SU-DHL-6 (cell line): ENCODE data around the gene MYORG.

Experiments used
- H2AFZ ChIP-seq: fragments of 200-600 bp; sonication (generic); 2 replicates; pipeline ENCODE4 v1.6.1; 2014; ENCODE audit warnings: low read depth, mild to moderate bottlenecking, moderate library complexity, mixed read lengths, antibody characterized with exemption, low read length; ENCODE audit not compliant: severe bottlenecking
- H3F3A ChIP-seq: fragments of 200-600 bp; shearing (Covaris generic); 2 replicates; pipeline ENCODE4 v1.6.0; 2016; ENCODE audit warnings: antibody characterized with exemption, mild to moderate bottlenecking; ENCODE audit not compliant: insufficient read depth
- H3K27ac ChIP-seq: fragments of 200-600 bp; sonication (generic); 2 replicates; pipeline ENCODE4 v1.5.1; 2016; ENCODE audit warnings: low read depth, mild to moderate bottlenecking, low read length, moderate library complexity, mixed read lengths
- H3K27me3 ChIP-seq: fragments of 200-600 bp; sonication (generic), shearing (Covaris generic); 2 replicates; pipeline ENCODE4 v1.6.0; 2014; ENCODE audit warnings: mild to moderate bottlenecking, low read length
- H3K36me3 ChIP-seq: fragments of 200-600 bp; sonication (generic); 2 replicates; pipeline ENCODE4 v1.6.1; 2014; ENCODE audit warnings: mild to moderate bottlenecking, low read length, mixed read lengths
- H3K4me2 ChIP-seq: fragments of 300-600, 200-600 bp; shearing (Covaris generic), sonication (generic); 2 replicates; pipeline ENCODE4 v1.6.0; 2014; ENCODE audit warnings: low read length, low read depth, mild to moderate bottlenecking; ENCODE audit not compliant: poor library complexity, severe bottlenecking
- H3K4me3 ChIP-seq: fragments of 200-600 bp; sonication (generic); 2 replicates; pipeline ENCODE4 v1.5.1; 2014; ENCODE audit warnings: antibody characterized with exemption, low read length, mild to moderate bottlenecking, mixed read lengths; ENCODE audit not compliant: insufficient read depth, poor library complexity, severe bottlenecking
- H3K79me2 ChIP-seq: fragments of 200-600 bp; sonication (generic); 2 replicates; pipeline ENCODE4 v1.6.1; 2014; ENCODE audit warnings: mild to moderate bottlenecking, low read length, moderate library complexity; ENCODE audit not compliant: insufficient read depth
- H3K9ac ChIP-seq: fragments of 200-600 bp; sonication (generic); 2 replicates; pipeline ENCODE4 v1.7.0; 2014; ENCODE audit warnings: mild to moderate bottlenecking, low read length
- H3K9me2 ChIP-seq: fragments of 200-600 bp; sonication (generic); replicated peaks from 2 replicates; pipeline ENCODE4 v1.6.1; 2014; ENCODE audit warnings: low read length; ENCODE audit not compliant: insufficient read depth
- H3K9me3 ChIP-seq: fragments of 200-600 bp; sonication (generic); 2 replicates; pipeline ENCODE4 v1.6.1; 2014; ENCODE audit warnings: low read length, mixed read lengths; ENCODE audit not compliant: insufficient read depth
- H4K20me1 ChIP-seq: fragments of 200-600 bp; sonication (generic); 2 replicates; pipeline ENCODE4 v1.6.1; 2014; ENCODE audit warnings: low read depth, mild to moderate bottlenecking, antibody characterized with exemption, low read length, moderate library complexity, mixed read lengths
- EZH2phosphoT487 ChIP-seq: fragments of 200-600 bp; sonication (generic), shearing (Covaris generic); conservative IDR thresholded peaks from 2 replicates; pipeline ENCODE4 v1.6.1; 2018; ENCODE audit warnings: mild to moderate bottlenecking, antibody characterized with exemption, low read length, moderate library complexity, mixed read lengths
- TF ChIP-seq, protein P1 (sequence below): fragments of 200-600 bp; sonication (generic); IDR thresholded peaks from one replicate; pipeline ENCODE4 v1.5.1; 2017; ENCODE audit warnings: antibody characterized with exemption, mild to moderate bottlenecking, low read length, moderate library complexity; ENCODE audit not compliant: insufficient read depth, poor library complexity, severe bottlenecking

MYORG gene

DNA sequence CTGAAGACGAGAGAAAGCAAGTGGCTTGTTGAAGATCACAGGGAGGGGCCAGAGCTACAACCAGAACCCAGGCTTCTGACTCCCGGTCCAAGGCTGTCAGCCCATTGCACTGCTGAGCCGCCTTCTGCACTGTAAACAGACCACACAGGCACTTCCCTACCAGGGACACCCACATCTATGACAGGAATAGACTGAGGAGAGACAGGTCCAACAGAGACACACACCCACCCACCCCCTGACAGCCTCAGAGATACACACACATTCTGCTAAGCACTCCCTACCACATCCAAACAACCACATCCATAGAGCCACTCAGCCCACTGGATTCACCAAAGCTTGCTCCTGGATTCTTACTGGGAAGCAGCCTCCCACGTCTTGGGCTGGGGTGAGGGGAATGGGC, 23.0 kb upstream of the MYORG start:
- no peaks in the 10 kb centered on the region for H3K9me2 ChIP-seq
- no peak overlapping the region for H3K9ac ChIP-seq
- H3F3A ChIP-seq = no peaks in the 10 kb centered on the region
- H2AFZ ChIP-seq = no peak overlapping the region
- no peak overlapping the region for H3K27ac ChIP-seq
- no peaks in the 10 kb centered on the region for H3K36me3 ChIP-seq
- H3K79me2 ChIP-seq = no peaks in the 10 kb centered on the region
- H3K4me3 ChIP-seq = no peak overlapping the region
- no peaks in the 10 kb centered on the region for H4K20me1 ChIP-seq
- no peak for TF ChIP-seq EZH2phosphoT487
- TF ChIP-seq, protein P1, sequence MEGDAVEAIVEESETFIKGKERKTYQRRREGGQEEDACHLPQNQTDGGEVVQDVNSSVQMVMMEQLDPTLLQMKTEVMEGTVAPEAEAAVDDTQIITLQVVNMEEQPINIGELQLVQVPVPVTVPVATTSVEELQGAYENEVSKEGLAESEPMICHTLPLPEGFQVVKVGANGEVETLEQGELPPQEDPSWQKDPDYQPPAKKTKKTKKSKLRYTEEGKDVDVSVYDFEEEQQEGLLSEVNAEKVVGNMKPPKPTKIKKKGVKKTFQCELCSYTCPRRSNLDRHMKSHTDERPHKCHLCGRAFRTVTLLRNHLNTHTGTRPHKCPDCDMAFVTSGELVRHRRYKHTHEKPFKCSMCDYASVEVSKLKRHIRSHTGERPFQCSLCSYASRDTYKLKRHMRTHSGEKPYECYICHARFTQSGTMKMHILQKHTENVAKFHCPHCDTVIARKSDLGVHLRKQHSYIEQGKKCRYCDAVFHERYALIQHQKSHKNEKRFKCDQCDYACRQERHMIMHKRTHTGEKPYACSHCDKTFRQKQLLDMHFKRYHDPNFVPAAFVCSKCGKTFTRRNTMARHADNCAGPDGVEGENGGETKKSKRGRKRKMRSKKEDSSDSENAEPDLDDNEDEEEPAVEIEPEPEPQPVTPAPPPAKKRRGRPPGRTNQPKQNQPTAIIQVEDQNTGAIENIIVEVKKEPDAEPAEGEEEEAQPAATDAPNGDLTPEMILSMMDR = no peak
- H3K27me3 ChIP-seq = no peaks in the 10 kb centered on the region
- H3K9me3 ChIP-seq = no peaks in the 10 kb centered on the region
- H3K4me2 ChIP-seq = no peak overlapping the region

DNA sequence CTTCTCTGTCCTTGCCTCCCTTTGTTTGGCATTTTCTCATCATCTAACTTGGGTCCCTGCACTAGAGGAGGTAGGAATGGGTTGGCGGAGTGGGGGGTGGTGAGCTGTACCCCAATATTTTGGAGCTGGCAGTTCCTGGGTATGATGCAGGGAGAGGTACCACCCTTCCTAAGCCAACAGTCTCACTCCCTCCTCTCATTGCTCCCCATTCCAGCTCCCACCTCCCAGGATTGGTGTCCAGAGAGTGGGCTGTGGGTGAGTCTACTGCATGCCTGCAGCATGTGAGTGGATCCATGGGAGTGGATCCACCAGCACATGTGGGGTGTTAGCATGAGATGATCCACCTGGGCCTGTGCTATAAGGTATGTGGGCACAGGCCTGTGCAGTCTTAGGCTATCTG, 22.2 kb upstream of the MYORG start:
- Histone ChIP-seq H3K4me2 (no peak overlapping the region), H3K9me2 (no peaks in the 10 kb centered on the region), H3K27ac (no peak overlapping the region), H3K27me3 (no peaks in the 10 kb centered on the region), H3F3A (no peaks in the 10 kb centered on the region), H3K4me3 (no peak overlapping the region), H3K79me2 (no peaks in the 10 kb centered on the region), H2AFZ (no peak overlapping the region), H3K9me3 (no peaks in the 10 kb centered on the region), H3K36me3 (no peaks in the 10 kb centered on the region), H3K9ac (no peak overlapping the region), H4K20me1 (no peaks in the 10 kb centered on the region)
- TF ChIP-seq, protein P1 = no peak
- no peak for TF ChIP-seq EZH2phosphoT487

DNA sequence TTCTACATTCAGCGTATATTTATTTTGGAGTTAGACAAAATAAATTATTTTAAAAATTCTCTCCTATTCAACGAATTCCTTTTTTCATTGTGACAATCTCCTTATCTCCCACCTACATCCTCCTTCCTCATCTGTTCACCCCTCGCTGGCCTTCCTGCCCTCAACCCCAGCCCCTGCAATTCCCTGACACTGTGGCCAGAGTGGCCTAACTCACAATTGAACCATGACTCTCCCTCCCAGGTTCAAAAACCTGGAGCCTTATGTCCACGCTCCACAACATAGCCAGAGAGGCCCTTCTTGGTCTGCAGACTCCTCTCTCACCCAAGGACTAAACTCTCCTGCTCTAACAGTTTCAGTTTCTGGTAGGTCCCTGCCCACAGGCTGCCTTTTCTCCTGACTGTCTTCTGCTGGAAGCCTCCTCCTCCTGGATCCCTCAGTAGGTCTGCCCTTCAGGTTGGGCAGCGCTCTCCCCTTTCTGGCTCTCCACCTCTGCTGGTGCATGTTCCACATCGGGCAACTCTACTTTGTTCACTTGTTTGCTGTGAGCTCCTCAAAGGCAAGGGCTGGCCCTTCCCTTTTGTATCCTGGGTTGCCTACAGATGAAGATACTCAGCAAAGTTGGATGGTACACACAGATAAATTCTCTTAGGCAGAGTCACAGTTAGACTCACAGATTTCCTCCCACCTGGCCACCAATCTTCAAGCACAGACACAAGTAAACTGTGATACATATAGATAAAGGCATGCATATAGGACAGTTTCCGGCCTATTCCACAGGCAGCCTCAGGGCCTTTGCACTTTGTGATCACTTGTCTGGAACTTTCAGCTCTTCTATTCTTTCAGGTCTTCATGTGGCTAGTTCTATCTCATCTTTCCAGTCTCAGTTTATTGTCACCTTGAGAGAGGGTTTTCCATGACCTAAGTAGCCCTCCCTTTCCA, 19.8 kb upstream of the MYORG start:
- H4K20me1 ChIP-seq = no peaks in the 10 kb centered on the region
- no peak overlapping the region for H2AFZ ChIP-seq
- no peaks in the 10 kb centered on the region for H3K9me3 ChIP-seq
- H3K4me3 ChIP-seq = no peak overlapping the region
- no peak overlapping the region for H3K4me2 ChIP-seq
- no peaks in the 10 kb centered on the region for H3F3A ChIP-seq
- H3K27ac ChIP-seq = no peak overlapping the region
- no peaks in the 10 kb centered on the region for H3K36me3 ChIP-seq
- TF ChIP-seq EZH2phosphoT487 = no peak
- TF ChIP-seq, protein P1 = no peak
- no peaks in the 10 kb centered on the region for H3K79me2 ChIP-seq
- H3K9me2 ChIP-seq = no peaks in the 10 kb centered on the region
- peaks cover 2% of the 10 kb centered on the region; the same call in 1 of the 2 replicates for H3K27me3 ChIP-seq
- H3K9ac ChIP-seq = no peak overlapping the region
